HepG2 (cell line): ENCODE measurements around the gene SRSF1. TPM values are rescaled to one million over a fixed set of nuclear protein-coding genes. Genes with fewer than 3 reads are reported as not detected.
A peak's percentile ranks its signal among the peaks of the same experiment; 100 is the strongest.

Experiments
- ATAC-seq: fragments of 200-7000 bp; cut with Tn5 transposase; 3 replicates; pipeline ENCODE4 v1.9.1; 2020; ENCODE audit warnings: mild to moderate bottlenecking, moderate library complexity
- BruUV-seq: library from RNA; stranded (reverse); fragments of 400-500 nt; replicated peaks from 2 replicates; lab custom pipeline; 2021; lab: Mats Ljungman, UMichigan
- CTCF ChIA-PET: fragments of 300-600 bp; formaldehyde crosslinking; extraction: SDS; loops from one replicate; lab custom pipeline; 2021; ENCODE audit warnings: low total read pairs, inconsistent platforms, low intra/inter-chr PET ratio; lab: Yijun Ruan, JAX
- POLR2A ChIA-PET: fragments of 350-600 bp; sonication (Branson Sonifier 250); formaldehyde crosslinking; loops from one replicate; lab custom pipeline; 2020; ENCODE audit warnings: antibody characterized with exemption, inconsistent platforms; lab: Yijun Ruan, JAX
- DNase-seq: peaks from one replicate; pipeline ENCODE4 v3.0.0-alpha.2; 2015; ENCODE audit warnings: low spot score
- FAIRE-seq: peaks from 3 replicates; lab custom pipeline; 2011; peaks lifted over from hg19 to GRCh38; lab: Jason Lieb, UNC
- H2AFZ ChIP-seq: one replicate; pipeline ENCODE4 v1.6.1; 2011; ENCODE audit warnings: low read length, inconsistent platforms
- H3K27ac ChIP-seq: fragments of 300-600 bp; 3 replicates; pipeline ENCODE4 v1.8.0; 2011; ENCODE audit warnings: mixed run types, mild to moderate bottlenecking, mixed read lengths, low read length, inconsistent platforms; ENCODE audit not compliant: insufficient read depth; ENCODE audit errors: extremely low read length
- H3K27me3 ChIP-seq, 2 experiments: fragments of 200-600 bp in 1 of 2; 2 replicates in 1 of 2; 3 replicates in 1 of 2; pipeline versions ENCODE4 v1.6.0 to v1.8.0; 2011; ENCODE audit warnings: low read length in 2 of 2, mild to moderate bottlenecking in 2 of 2, moderate library complexity in 2 of 2, inconsistent platforms in 1 of 2; ENCODE audit not compliant: insufficient read depth in 2 of 2, control insufficient read depth in 1 of 2
- H3K36me3 ChIP-seq, 2 experiments: fragments of 200-600 bp in 1 of 2; replicated peaks in 1 of 2; 2 replicates in 1 of 2; 3 replicates in 1 of 2; pipeline versions ENCODE4 v1.5.1 to v1.8.0; 2011; ENCODE audit warnings: low read length in 2 of 2, inconsistent platforms in 1 of 2; ENCODE audit not compliant: insufficient read depth in 2 of 2, control insufficient read depth in 1 of 2
- H3K4me1 ChIP-seq: 2 replicates; pipeline ENCODE4 v1.5.1; 2012; ENCODE audit warnings: low read length, inconsistent platforms; ENCODE audit not compliant: insufficient read depth
- H3K4me2 ChIP-seq: 2 replicates; pipeline ENCODE4 v1.6.0; 2011; ENCODE audit warnings: low read depth, low read length, inconsistent platforms
- H3K4me3 ChIP-seq, 3 experiments: fragments of 200-600 bp in 1 of 3; sonication (generic), shearing (Covaris generic) in 1 of 3; replicated peaks in 1 of 3; 2 replicates each; pipeline ENCODE4 v1.5.1; 2011 to 2016; ENCODE audit warnings: low read length in 3 of 3, inconsistent platforms in 2 of 3, low read depth in 2 of 3, mild to moderate bottlenecking in 2 of 3, control low read depth in 1 of 3, mixed read lengths in 1 of 3; ENCODE audit not compliant: insufficient read depth in 1 of 3
- H3K79me2 ChIP-seq: one replicate; pipeline ENCODE4 v1.6.1; 2011; ENCODE audit warnings: low read length, inconsistent platforms; ENCODE audit not compliant: insufficient read depth
- H3K9ac ChIP-seq: 2 replicates; pipeline ENCODE4 v1.6.0; 2011; ENCODE audit warnings: mild to moderate bottlenecking, low read depth, low read length, inconsistent platforms; ENCODE audit not compliant: insufficient read depth
- H3K9me3 ChIP-seq: 2 replicates; pipeline ENCODE4 v1.5.1; 2012; ENCODE audit warnings: mild to moderate bottlenecking, low read length
- H4K20me1 ChIP-seq: 2 replicates; pipeline ENCODE4 v1.6.0; 2011; ENCODE audit warnings: inconsistent platforms, mild to moderate bottlenecking, low read length, moderate library complexity; ENCODE audit not compliant: insufficient read depth
- ADNP ChIP-seq: sonication (generic); formaldehyde crosslinking; IDR thresholded peaks from 2 replicates; pipeline ENCODE4 v1.4.0; 2020; ENCODE audit warnings: missing genetic modification reagents
- CHD2 ChIP-seq: IDR thresholded peaks from 2 replicates; pipeline ENCODE4 v1.6.1; 2011; ENCODE audit warnings: low read depth, low read length, improper control_type of control experiment
- HNRNPLL ChIP-seq: fragments of 200-400 bp; formaldehyde crosslinking; IDR thresholded peaks from 2 replicates; pipeline ENCODE4 v1.6.1; 2017; ENCODE audit warnings: mild to moderate bottlenecking, low read depth, low read length; ENCODE audit not compliant: poor library complexity, severe bottlenecking
- MXD4 ChIP-seq: IDR thresholded peaks from 2 replicates; pipeline ENCODE4 v1.6.1; 2016; ENCODE audit warnings: mild to moderate bottlenecking, missing biosample characterization, missing genetic modification reagents
- TAF1 ChIP-seq: sonication (generic); formaldehyde crosslinking; IDR thresholded peaks from 2 replicates; pipeline ENCODE4 v1.4.0; 2020; ENCODE audit warnings: missing genetic modification reagents
- TOE1 ChIP-seq: sonication (generic); formaldehyde crosslinking; IDR thresholded peaks from 2 replicates; pipeline ENCODE4 v1.4.0; 2020; ENCODE audit warnings: mild to moderate bottlenecking, missing genetic modification reagents
- ZFX ChIP-seq: sonication (generic); formaldehyde crosslinking; IDR thresholded peaks from 2 replicates; pipeline ENCODE4 v1.4.0; 2020; ENCODE audit warnings: mild to moderate bottlenecking, low read depth, missing genetic modification reagents, moderate library complexity
- ZNF768 ChIP-seq: sonication (generic); formaldehyde crosslinking; IDR thresholded peaks from 2 replicates; pipeline ENCODE4 v1.4.0; 2020; ENCODE audit warnings: missing genetic modification reagents
- WGBS: methylation state at CpG from one replicate; pipeline ENCODE4 v1.1.6; 2017; ENCODE audit warnings: low lambda C conversion rate; 5-methylcytosine and 5-hydroxymethylcytosine counted together
- in situ Hi-C: cut with HindIII; loops from 2 replicates; pipeline ENCODE4 v1.10.0; 2017; ENCODE audit warnings: low pct_unique_long_range_greater_than_20kb; ENCODE audit not compliant: extremely low pct_ligation_motif_present
- intact Hi-C: fragments of 100-400 bp; cut with micrococcal nuclease; formaldehyde crosslinking; loops from one replicate; pipeline ENCODE4 v1.10.0; 2022; ENCODE audit not compliant: unreplicated experiment
- polyA plus RNA-seq, 8 experiments: library from polyadenylated mRNA; depleted of rRNA in 3 of 8; stranded (reverse) in 7 of 8; unstranded in 1 of 8; fragments of >200 nt; fragmentation: Illumina TruSeq in 4 of 8; extraction: Trizol in 4 of 8; gene quantifications; 2 replicates each; pipeline versions ENCODE4 v1.2.1 to v1.2.3, GENCODE V29; 2011 to 2016; ENCODE audit warnings: low read depth in 4 of 8, missing spikeins in 1 of 8, mixed read lengths in 1 of 8; ENCODE audit not compliant: insufficient read depth in 1 of 8
- total RNA-seq, 5 experiments: library from RNA; depleted of rRNA; stranded (reverse); fragments of >200 nt; fragmentation: Illumina TruSeq; extraction: Trizol; gene quantifications; 2 replicates each; pipeline ENCODE4 v1.2.3, GENCODE V29; 2016; ENCODE audit warnings: low read depth in 1 of 5
- TF ChIP-seq, protein P1 (sequence below): IDR thresholded peaks from 2 replicates; pipeline ENCODE4 v1.4.0; 2020; ENCODE audit warnings: mild to moderate bottlenecking, missing genetic modification reagents
- TF ChIP-seq, protein P2 (sequence below): sonication (generic); formaldehyde crosslinking; IDR thresholded peaks from 2 replicates; pipeline ENCODE4 v1.4.0; 2020; ENCODE audit warnings: mild to moderate bottlenecking, low read depth, missing genetic modification reagents
- TF ChIP-seq, protein P3 (sequence below), 2 experiments: sonication (generic) in 1 of 2; formaldehyde crosslinking in 1 of 2; IDR thresholded peaks; 2 replicates each; pipeline versions ENCODE4 v1.4.0 to v1.6.1; 2018 to 2020; ENCODE audit warnings: missing genetic modification reagents in 2 of 2, borderline replicate concordance in 1 of 2, low read depth in 1 of 2, mild to moderate bottlenecking in 1 of 2, missing biosample characterization in 1 of 2

The SRSF1 gene
- total and polyA plus RNA-seq, 2 of the 13 experiments (the other 11 are each of a cell fraction or from before 2014, with no cell fraction given), result 142 to 445 TPM

DNA sequence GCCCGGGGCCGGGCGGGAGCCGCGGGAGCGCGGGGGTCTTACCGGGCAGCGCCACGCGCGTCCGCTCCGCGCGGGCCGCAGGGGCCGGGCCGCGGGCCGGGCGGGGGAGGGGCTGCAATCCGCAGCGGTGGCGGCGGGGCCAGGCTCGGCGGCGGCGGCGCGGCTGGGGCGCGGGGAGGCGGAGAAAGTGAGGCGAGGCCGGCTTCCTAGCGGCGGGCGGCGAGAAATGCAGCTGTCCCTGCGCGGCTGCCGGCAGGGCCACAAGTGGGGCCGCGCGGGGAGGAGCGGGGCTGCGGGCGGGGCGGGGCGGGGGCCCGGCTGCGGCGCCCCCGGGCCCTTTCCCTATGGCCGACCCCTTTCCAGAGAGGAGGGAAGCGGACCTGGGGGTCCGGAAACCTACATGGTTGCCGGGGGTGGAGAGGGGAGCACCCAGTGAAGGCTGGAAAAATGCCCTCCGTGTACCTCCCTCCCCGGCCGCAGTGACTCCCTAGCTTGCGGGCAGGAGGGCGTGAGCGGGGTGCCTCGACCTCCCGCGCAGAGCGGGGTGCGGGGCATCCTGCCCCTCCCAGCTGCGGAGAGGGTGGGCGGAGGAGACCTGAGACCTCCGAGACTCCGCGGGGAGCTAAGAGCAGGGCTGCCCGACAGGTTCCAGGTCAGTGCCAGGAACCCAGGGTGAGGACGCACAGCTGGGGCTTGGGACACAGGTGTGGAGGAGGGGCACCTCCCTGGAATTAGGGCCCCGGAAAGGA lies 51.7 kb downstream of the SRSF1 start, which contains the start of gene CUEDC1 (continued):
- TF ChIP-seq, protein P1, sequence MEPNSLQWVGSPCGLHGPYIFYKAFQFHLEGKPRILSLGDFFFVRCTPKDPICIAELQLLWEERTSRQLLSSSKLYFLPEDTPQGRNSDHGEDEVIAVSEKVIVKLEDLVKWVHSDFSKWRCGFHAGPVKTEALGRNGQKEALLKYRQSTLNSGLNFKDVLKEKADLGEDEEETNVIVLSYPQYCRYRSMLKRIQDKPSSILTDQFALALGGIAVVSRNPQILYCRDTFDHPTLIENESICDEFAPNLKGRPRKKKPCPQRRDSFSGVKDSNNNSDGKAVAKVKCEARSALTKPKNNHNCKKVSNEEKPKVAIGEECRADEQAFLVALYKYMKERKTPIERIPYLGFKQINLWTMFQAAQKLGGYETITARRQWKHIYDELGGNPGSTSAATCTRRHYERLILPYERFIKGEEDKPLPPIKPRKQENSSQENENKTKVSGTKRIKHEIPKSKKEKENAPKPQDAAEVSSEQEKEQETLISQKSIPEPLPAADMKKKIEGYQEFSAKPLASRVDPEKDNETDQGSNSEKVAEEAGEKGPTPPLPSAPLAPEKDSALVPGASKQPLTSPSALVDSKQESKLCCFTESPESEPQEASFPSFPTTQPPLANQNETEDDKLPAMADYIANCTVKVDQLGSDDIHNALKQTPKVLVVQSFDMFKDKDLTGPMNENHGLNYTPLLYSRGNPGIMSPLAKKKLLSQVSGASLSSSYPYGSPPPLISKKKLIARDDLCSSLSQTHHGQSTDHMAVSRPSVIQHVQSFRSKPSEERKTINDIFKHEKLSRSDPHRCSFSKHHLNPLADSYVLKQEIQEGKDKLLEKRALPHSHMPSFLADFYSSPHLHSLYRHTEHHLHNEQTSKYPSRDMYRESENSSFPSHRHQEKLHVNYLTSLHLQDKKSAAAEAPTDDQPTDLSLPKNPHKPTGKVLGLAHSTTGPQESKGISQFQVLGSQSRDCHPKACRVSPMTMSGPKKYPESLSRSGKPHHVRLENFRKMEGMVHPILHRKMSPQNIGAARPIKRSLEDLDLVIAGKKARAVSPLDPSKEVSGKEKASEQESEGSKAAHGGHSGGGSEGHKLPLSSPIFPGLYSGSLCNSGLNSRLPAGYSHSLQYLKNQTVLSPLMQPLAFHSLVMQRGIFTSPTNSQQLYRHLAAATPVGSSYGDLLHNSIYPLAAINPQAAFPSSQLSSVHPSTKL (CRISPR knock-in tag), result 0 out of 2 replicates have a peak, but pooled peaks have one; percentile 10
- no peak for TF ChIP-seq ADNP (CRISPR knock-in tag)

DNA sequence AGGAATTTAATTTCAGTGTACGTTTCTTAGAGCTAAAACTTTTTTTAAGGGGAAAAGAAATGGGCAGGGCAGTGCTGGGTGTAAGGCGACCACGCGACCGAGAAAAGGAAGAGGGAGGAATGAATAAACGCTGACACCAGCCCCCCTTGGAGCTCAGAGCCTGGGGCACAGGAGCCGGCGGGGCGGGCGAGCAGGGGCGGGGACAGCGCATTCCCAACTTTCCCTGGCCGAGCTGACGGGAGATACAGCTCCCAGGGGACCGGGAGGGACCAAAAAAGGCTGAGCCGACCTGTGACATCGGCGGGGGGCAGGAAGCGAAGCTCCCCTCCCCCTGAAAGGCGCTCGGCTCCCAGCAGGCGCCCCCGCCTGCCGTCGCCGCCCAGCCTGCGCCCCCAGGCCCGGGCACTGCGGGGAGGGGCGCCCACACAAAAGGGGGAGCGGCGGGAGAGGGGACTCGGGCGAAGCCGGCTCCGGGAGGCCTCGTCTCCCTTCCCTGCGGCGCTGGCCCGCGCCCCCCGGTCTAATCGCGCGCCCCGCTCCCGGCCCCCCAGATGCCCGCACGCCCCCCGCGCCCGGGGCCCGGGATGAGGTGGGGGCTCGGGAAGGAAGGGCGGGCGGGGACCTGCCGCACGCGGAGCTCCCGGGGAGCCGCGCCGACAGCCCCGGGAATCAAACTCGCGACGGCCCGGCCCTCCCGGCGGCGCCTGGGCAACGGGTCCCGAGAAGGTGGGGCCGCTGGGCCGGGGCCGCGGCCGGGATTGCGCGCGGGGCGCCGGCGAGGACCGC lies 52.5 kb downstream of the SRSF1 start:
- Histone ChIP-seq H3K4me2 (peak overlapping the region; percentile 94), H3K4me1 (peaks cover 65% of the 10 kb centered on the region), H3K36me3 (no peaks in the 10 kb centered on the region), H3K4me3 (peak overlapping the region; percentile 71 to 92 (median 73)), H3K27ac (peak overlapping the region; percentile 15), H3K9ac (peak overlapping the region; percentile 84), H2AFZ (no peak overlapping the region), H3K9me3 (no peaks in the 10 kb centered on the region), H4K20me1 (no peaks in the 10 kb centered on the region), H3K79me2 (no peaks in the 10 kb centered on the region), H3K27me3 (peaks cover 14 to 32% of the 10 kb centered on the region in 2 experiments)
- DNase-seq (no peak), FAIRE-seq (no peak), ATAC-seq (peak; percentile 39)
- POLR2A ChIA-PET, result interaction anchor here (0.8 to 6.6 kb wide), 10 partner anchors 8 to 61 kb away, joined by 3 to 35 read pairs (median 14); partner anchors contain the start of gene SRSF1
- in situ Hi-C loops (loop anchor here (5.0 kb wide), 1 partner anchor 47 kb away; no protein-coding TSS in a partner anchor), intact Hi-C loops (loop anchor here (2.0 kb wide), 1 partner anchor 14 kb away; no protein-coding TSS in a partner anchor)
- 2% methylated on average over 23 of the region's 85 CpGs for WGBS
- CTCF ChIA-PET, result interaction anchor here (1.3 kb wide), 1 partner anchor 97 kb away, joined by 3 read pairs; no protein-coding TSS in a partner anchor
- no TSS peak for BruUV-seq
- no peak for TF ChIP-seq CHD2
- no peak for TF ChIP-seq HNRNPLL
- no peak for TF ChIP-seq MXD4
- no peak for TF ChIP-seq TOE1
- TF ChIP-seq, protein P2, sequence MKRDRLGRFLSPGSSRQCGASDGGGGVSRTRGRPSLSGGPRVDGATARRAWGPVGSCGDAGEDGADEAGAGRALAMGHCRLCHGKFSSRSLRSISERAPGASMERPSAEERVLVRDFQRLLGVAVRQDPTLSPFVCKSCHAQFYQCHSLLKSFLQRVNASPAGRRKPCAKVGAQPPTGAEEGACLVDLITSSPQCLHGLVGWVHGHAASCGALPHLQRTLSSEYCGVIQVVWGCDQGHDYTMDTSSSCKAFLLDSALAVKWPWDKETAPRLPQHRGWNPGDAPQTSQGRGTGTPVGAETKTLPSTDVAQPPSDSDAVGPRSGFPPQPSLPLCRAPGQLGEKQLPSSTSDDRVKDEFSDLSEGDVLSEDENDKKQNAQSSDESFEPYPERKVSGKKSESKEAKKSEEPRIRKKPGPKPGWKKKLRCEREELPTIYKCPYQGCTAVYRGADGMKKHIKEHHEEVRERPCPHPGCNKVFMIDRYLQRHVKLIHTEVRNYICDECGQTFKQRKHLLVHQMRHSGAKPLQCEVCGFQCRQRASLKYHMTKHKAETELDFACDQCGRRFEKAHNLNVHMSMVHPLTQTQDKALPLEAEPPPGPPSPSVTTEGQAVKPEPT (CRISPR knock-in tag), result no peak
- TF ChIP-seq TAF1, result 0 out of 2 replicates have a peak, but pooled peaks have one; percentile 25
- peak; percentile 32; the same call in 1 of the 2 replicates for TF ChIP-seq ZNF768 (CRISPR knock-in tag)
- TF ChIP-seq, protein P3, sequence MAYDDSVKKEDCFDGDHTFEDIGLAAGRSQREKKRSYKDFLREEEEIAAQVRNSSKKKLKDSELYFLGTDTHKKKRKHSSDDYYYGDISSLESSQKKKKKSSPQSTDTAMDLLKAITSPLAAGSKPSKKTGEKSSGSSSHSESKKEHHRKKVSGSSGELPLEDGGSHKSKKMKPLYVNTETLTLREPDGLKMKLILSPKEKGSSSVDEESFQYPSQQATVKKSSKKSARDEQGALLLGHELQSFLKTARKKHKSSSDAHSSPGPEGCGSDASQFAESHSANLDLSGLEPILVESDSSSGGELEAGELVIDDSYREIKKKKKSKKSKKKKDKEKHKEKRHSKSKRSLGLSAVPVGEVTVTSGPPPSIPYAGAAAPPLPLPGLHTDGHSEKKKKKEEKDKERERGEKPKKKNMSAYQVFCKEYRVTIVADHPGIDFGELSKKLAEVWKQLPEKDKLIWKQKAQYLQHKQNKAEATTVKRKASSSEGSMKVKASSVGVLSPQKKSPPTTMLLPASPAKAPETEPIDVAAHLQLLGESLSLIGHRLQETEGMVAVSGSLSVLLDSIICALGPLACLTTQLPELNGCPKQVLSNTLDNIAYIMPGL (CRISPR knock-in tag; IDR thresholded peaks at IDR 0.05; ENCODE audit: borderline replicate concordance in 1 of 2, low read depth in 1 of 2), result no peak
- peak; percentile 15 for TF ChIP-seq ZFX (CRISPR knock-in tag)
